Astrocyte (in vitro differentiated cells and primary cell): ENCODE results near the gene CCDC12. TPM values are rescaled to one million over a fixed set of nuclear protein-coding genes. Genes with fewer than 3 reads are reported as not detected.

Source experiments
- DNase-seq: peaks from one replicate; pipeline ENCODE4 v3.0.0-alpha.2; 2010; ENCODE audit warnings: low read depth
- FAIRE-seq: peaks from 2 replicates; lab custom pipeline; 2011; peaks lifted over from hg19 to GRCh38; lab: Jason Lieb, UNC
- H2AFZ ChIP-seq: 2 replicates; pipeline ENCODE4 v1.6.0; 2012; ENCODE audit warnings: low read depth, low read length, inconsistent platforms
- H3K27ac ChIP-seq: 2 replicates; pipeline ENCODE4 v1.5.1; 2011; ENCODE audit warnings: low read depth, low read length, inconsistent platforms
- H3K27me3 ChIP-seq: 2 replicates; pipeline ENCODE4 v1.6.0; 2011; ENCODE audit warnings: low read length, inconsistent platforms; ENCODE audit not compliant: insufficient read depth
- H3K36me3 ChIP-seq: 2 replicates; pipeline ENCODE4 v1.5.1; 2011; ENCODE audit warnings: low read length, inconsistent platforms; ENCODE audit not compliant: insufficient read depth
- H3K4me1 ChIP-seq: 2 replicates; pipeline ENCODE4 v1.5.1; 2011; ENCODE audit warnings: low read length, inconsistent platforms; ENCODE audit not compliant: insufficient read depth
- H3K4me2 ChIP-seq: 2 replicates; pipeline ENCODE4 v1.6.0; 2012; ENCODE audit warnings: low read length, inconsistent platforms
- H3K4me3 ChIP-seq: 2 replicates; pipeline ENCODE4 v1.5.1; 2011; ENCODE audit warnings: low read depth, mild to moderate bottlenecking, low read length, inconsistent platforms; ENCODE audit not compliant: insufficient read depth
- H3K79me2 ChIP-seq: 2 replicates; pipeline ENCODE4 v1.6.0; 2012; ENCODE audit warnings: mild to moderate bottlenecking, low read length, inconsistent platforms; ENCODE audit not compliant: insufficient read depth
- H3K9ac ChIP-seq: 2 replicates; pipeline ENCODE4 v1.6.0; 2012; ENCODE audit warnings: mild to moderate bottlenecking, low read length, inconsistent platforms
- H3K9me3 ChIP-seq: 2 replicates; pipeline ENCODE4 v1.5.1; 2012; ENCODE audit warnings: low read depth, mild to moderate bottlenecking, low read length, inconsistent platforms; ENCODE audit not compliant: insufficient read depth
- H4K20me1 ChIP-seq: 2 replicates; pipeline ENCODE4 v1.6.0; 2012; ENCODE audit warnings: low read length, inconsistent platforms; ENCODE audit not compliant: insufficient read depth
- H3K27ac Mint-ChIP-seq: one replicate; pipeline ENCODE4 v1.8.0; 2021; ENCODE audit warnings: mild to moderate bottlenecking, mixed read lengths; ENCODE audit not compliant: unreplicated experiment
- H3K27me3 Mint-ChIP-seq: one replicate; pipeline ENCODE4 v1.8.0; 2021; ENCODE audit warnings: low read depth, mixed read lengths; ENCODE audit not compliant: unreplicated experiment
- H3K36me3 Mint-ChIP-seq: one replicate; pipeline ENCODE4 v1.8.0; 2021; ENCODE audit warnings: low read depth, mixed read lengths; ENCODE audit not compliant: unreplicated experiment
- H3K4me1 Mint-ChIP-seq: one replicate; pipeline ENCODE4 v1.8.0; 2021; ENCODE audit warnings: low read depth, mixed read lengths; ENCODE audit not compliant: unreplicated experiment
- H3K4me3 Mint-ChIP-seq: one replicate; pipeline ENCODE4 v1.8.0; 2021; ENCODE audit warnings: mild to moderate bottlenecking, moderate library complexity, mixed read lengths; ENCODE audit not compliant: unreplicated experiment
- H3K9me3 Mint-ChIP-seq: one replicate; pipeline ENCODE4 v1.8.0; 2021; ENCODE audit warnings: mild to moderate bottlenecking, mixed read lengths; ENCODE audit not compliant: unreplicated experiment
- CTCF ChIP-seq: IDR thresholded peaks from 2 replicates; pipeline ENCODE4 v1.5.1; 2011; ENCODE audit warnings: low read depth, mild to moderate bottlenecking, inconsistent platforms, low read length, moderate library complexity; ENCODE audit not compliant: insufficient read depth
- EZH2 ChIP-seq: IDR thresholded peaks from 2 replicates; pipeline ENCODE4 v1.6.1; 2012; ENCODE audit warnings: mild to moderate bottlenecking, low read length, inconsistent platforms; ENCODE audit not compliant: insufficient read depth
- total RNA-seq: library from RNA; stranded (reverse); gene quantifications from 2 replicates; pipeline ENCODE4 v1.2.1, GENCODE V29; 2021

CCDC12 gene
- total RNA-seq, 1 donor from 2014 or later: 29.0 TPM

DNA sequence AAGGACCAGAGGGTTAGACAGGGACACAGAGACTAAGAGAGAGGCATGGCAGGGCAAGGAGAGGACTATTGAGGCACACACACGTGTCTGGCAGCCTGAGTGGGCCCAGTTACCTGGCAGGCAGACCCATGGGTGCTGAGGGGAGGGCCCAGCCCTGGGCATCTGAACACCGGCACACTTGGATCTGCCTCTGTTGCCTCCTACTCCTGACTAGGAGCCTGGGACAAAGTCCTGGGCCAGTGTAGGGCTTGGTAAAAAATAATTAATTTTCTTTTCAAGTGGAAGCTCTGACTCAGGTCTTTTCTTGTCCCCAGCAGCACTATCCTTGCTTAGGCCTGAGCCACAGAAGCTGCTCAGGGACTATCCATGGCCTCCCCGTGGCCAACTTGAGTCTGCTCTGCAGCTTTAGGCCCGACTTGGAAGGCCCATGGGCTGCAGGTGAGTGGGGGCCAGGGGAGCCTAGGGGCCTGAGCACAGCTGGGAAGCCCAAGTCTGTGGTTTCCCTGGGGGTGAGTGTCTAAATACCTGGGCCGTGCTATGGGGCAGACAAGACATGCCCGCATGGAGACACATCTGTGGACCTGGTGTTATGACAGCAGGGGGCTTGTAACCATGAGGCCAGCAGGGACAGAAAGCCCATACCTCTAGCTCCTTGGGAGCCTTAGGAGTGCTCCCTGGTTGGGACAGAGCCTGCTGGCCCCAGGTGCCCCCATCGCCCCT, 99.0 kb downstream of the CCDC12 start, which contains the start of gene PTH1R:
Gene PTH1R (plus strand): TSS at position 316 of the 720 bp plus-strand sequence. CDS start 5,839 bp downstream, outside the sequence.
- Histone ChIP-seq H3K4me2 (no peak within 1 kb of the TSS), H3K79me2 (no peaks in the 10 kb centered on the region), H3K27me3 (peaks cover 16% of the 10 kb centered on the region), H2AFZ (no peak within 1 kb of the TSS), H3K36me3 (no peaks in the 10 kb centered on the region), H3K9me3 (no peaks in the 10 kb centered on the region), H3K4me3 (no peak within 1 kb of the TSS), H4K20me1 (no peaks in the 10 kb centered on the region), H3K4me1 (peaks cover 4% of the 10 kb centered on the region), H3K9ac (no peak within 1 kb of the TSS), H3K27ac (no peak within 1 kb of the TSS)
- no peaks in the 10 kb centered on the region for H3K36me3 Mint-ChIP-seq
- peak within 1 kb of the TSS; percentile 93 for H3K27ac Mint-ChIP-seq
- no peak for DNase-seq
- H3K27me3 Mint-ChIP-seq: peaks cover 30% of the 10 kb centered on the region
- no peak for FAIRE-seq
- H3K4me1 Mint-ChIP-seq: peaks cover 16% of the 10 kb centered on the region
- TF ChIP-seq EZH2 (no peak), CTCF (no peak)
- H3K4me3 Mint-ChIP-seq: no peak within 1 kb of the TSS
- H3K9me3 Mint-ChIP-seq: no peaks in the 10 kb centered on the region

DNA sequence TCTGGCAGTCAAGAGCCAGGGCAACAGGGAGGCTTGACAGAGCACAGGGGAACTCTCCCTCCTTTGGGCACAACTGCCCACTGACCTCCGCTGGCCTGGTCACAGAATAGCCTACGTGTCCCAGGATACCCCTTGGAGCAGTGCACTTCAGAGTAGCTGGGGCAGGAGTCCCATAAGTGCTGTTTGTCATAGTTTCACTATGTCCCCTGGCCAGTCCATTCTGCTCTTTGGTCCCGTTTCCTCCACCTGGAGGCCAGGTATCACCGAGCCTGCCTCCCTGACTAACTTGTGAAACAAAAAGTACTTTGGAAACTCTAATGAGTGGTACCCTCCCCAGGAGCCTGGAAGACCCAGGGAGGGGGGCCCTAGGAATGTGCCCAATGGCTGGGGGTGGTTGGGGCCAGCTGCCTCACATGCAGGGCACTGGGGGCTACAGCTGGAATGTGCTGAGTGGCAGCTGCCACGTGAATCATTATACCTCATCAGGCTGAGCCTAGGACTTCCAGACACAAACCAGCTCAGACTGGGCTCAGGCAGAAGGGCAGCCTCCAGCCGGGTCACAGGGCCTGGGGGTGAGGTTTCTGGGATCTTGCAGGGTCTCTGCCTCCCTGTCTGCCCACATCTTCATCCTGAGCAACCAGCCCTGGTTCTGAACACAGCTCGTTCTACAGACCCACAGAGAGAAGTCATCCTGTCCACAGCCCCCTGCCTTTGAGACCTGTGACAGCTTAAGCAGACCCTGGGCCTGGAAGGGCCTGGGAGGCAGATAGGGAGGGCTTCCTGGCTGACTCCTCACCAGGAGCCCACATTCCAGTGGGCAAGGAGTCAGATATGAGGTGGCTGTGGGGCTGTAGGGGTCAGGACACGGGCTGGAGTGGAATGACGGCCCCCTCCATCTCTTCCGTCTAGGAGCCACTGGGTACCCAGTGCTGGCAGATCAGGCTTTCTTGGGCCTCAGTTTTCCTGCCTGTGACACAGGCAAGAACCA, 99.9 kb downstream of the CCDC12 start:
- Histone ChIP-seq H3K27ac (no peak overlapping the region), H4K20me1 (no peaks in the 10 kb centered on the region), H3K4me3 (no peak overlapping the region), H3K9me3 (no peaks in the 10 kb centered on the region), H3K4me2 (no peak overlapping the region), H3K4me1 (no peaks in the 10 kb centered on the region), H3K9ac (no peak overlapping the region), H3K36me3 (no peaks in the 10 kb centered on the region), H3K27me3 (peaks cover 19% of the 10 kb centered on the region), H2AFZ (no peak overlapping the region), H3K79me2 (no peaks in the 10 kb centered on the region)
- H3K36me3 Mint-ChIP-seq: no peaks in the 10 kb centered on the region
- H3K9me3 Mint-ChIP-seq: no peaks in the 10 kb centered on the region
- DNase-seq (no peak), FAIRE-seq (no peak)
- peaks cover 36% of the 10 kb centered on the region for H3K27me3 Mint-ChIP-seq
- H3K4me1 Mint-ChIP-seq: peaks cover 16% of the 10 kb centered on the region
- TF ChIP-seq CTCF (no peak), EZH2 (no peak)
- peak overlapping the region; percentile 93 for H3K27ac Mint-ChIP-seq
- no peak overlapping the region for H3K4me3 Mint-ChIP-seq
